Measurements from ENCODE around the gene MAP7D3.
"Not testable (repeated sequence)": the region's sequence is repeated elsewhere in the genome, so short reads cannot be mapped to it uniquely, and the experiment has no call there.

Gene MAP7D3

GRCh38 chrX:136255541-136255940 lies 4.3 kb upstream of the MAP7D3 start:
- DNase-seq (ENCODE audit: low read depth in 2 of 2): no peak

- DNase-seq (ENCODE audit: low read depth in 2 of 2): peak in 1 of 2 donors; percentile 4
Observed at GRCh38 chrX:136250191-136251040, 784 bp downstream of the MAP7D3 start.

- no peak for DNase-seq (ENCODE audit: low read depth in 2 of 2)
Observed at GRCh38 chrX:136246201-136246600, 5.0 kb downstream of the MAP7D3 start.

- DNase-seq (ENCODE audit: low read depth in 2 of 2): not testable (repeated sequence)
Observed at GRCh38 chrX:136237849-136238248, 13.4 kb downstream of the MAP7D3 start.

DNA sequence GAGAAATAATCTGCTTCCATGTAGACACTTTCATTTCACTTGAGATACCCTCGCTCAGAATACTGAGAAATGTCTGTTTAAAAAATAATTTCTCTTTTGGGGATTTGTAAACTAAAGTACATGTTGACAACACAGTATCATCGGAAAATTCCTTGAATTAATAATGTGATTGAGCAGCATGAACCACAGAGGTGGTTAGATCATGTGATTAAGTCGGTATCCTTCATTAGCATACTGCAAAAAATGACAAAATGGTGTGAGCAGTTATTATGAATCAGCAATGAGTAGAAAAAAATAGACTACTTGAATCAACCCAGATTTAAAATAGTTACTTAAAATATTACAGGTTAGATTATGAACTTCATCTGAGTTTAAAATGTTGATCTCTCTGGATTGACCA lies 14.1 kb downstream of the MAP7D3 start:
- no peak for DNase-seq (ENCODE audit: low read depth in 2 of 2)

- DNase-seq (ENCODE audit: low read depth in 2 of 2): no peak
Observed at GRCh38 chrX:136228839-136229207, 22.4 kb downstream of the MAP7D3 start.

- no peak for DNase-seq (ENCODE audit: low read depth in 2 of 2)
Observed at GRCh38 chrX:136227948-136228838, 23.0 kb downstream of the MAP7D3 start.

- DNase-seq (ENCODE audit: low read depth in 2 of 2): no peak
Observed at GRCh38 chrX:136227074-136227473, 24.1 kb downstream of the MAP7D3 start.

DNA sequence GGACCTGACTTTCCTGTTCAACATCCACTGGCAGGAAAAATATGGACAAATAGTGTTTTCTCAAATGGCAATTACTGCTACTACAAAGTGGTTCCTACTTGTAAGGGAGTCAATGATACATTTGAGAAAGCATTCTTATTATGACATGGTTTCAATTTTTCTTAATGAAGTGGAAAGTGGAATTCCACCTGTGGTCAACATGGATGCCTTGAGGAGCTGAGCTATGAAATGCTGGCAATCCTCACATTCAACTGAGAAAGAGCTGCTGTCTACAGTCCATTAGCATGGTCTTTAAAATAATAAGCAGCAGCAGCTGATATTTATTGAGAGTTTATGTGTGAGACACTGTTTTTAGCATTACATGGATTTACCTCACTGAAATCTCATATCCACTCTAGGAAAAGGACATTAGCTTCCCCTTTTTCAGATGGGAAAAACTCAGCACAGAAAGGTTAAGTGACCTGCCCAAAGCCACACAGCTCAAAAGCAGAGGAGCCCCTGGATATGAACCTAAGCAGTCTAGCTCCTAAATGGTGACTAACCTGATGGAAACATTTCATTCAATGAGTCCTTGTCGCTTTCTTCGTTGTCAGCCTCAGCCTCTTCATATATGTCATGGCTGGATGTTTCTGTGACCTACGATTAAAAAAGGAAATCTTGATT lies 29.2 kb downstream of the MAP7D3 start:
- DNase-seq (ENCODE audit: low read depth in 2 of 2): no peak

DNA sequence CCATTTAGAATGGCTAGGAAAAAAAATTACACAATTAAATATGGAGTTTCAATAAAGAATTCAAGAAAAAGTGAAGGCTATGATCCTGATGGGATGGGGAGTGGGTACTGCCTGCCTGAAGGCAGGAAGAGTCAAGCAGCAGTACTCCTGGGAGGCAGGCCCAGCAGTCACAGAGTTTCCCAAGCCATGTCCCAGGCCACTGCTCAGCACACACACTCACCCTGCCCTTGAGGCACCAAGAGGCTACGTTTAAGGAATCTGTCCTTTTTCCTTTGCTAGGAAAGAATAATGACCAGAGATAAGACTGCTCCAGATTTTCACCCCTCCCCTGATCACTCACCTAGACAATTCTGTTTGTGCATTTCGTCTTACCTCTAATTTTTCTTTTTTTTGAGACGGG lies 30.2 kb downstream of the MAP7D3 start:
- no peak for DNase-seq (ENCODE audit: low read depth in 2 of 2)

DNA sequence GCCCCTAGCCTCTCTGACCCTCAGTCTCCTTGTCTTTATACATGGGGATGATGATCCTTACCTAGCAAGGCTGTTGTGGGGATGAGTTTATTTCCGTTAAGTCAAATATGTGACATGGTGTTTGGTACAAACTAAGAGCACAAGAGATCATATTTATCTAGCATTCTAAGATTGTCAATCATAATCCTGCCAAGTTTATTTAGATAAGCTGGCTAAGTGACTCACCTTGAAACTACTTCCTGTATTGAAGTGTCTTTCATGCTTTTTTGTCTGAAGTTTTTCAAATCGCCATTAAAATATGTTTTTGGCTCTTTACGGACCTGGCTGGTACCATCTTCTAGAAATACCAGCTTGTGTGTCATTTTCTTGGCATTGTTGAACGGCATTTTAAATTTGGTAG lies 30.7 kb downstream of the MAP7D3 start:
- no peak for DNase-seq (ENCODE audit: low read depth in 2 of 2)

DNA sequence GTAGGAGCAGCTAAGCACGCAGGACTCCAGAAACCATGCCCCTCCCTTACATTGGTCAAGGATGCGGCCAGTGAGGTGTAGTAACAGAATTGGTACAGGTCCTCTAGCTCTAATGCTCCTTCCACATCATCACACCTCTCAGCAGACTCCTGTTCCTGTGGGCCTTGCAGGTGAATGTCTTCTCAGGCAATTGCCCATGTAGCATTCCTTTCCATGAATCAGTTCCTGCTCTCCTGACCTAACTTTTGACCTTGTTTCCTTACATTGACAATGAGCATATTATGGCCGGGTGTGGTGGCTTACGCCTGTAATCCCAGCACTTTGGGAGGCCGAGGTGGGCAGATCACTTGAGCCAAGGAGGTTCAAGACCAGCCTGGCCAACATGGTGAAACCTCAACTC lies 31.3 kb downstream of the MAP7D3 start:
- no peak for DNase-seq (ENCODE audit: low read depth in 2 of 2)

DNA sequence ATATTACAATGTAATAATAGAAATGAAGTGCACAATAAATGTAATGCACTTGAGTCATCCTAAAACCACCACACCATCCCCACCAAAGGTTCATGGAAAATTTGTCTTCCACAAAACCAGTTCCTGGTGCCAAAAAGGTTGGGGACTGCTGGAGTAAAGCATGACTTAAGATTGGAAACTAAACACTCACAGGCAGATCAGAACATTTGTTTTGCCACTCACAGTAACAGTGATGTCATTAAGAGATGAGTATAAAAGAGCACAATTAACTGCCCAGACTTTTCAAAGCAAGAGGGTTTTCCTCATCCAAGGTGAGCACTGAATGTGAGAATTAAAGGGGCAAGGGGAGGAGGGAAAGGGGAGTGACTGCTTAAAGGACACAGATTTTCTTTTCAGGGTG lies 35.6 kb downstream of the MAP7D3 start:
- no peak for DNase-seq (ENCODE audit: low read depth in 2 of 2)

DNA sequence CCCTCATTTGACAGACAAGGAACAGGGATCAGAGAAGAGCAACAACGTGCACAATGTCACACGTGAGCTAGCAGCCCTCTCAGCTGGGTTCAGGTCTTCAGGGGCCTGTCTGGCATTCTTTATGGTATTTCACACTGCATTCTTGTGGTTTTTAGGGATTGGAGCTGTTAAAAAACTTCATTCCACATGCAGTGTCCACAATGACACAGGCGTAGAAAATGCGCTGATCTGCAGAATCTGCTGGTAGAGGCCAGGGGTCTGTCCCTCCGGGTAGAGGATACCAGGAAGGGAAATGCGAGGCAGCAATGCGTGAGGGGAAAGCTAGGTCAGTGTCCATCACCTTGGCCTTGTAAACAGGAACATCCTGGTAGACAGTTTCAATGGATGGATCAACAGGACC lies 36.6 kb downstream of the MAP7D3 start:
- DNase-seq (ENCODE audit: low read depth in 2 of 2): no peak

DNA sequence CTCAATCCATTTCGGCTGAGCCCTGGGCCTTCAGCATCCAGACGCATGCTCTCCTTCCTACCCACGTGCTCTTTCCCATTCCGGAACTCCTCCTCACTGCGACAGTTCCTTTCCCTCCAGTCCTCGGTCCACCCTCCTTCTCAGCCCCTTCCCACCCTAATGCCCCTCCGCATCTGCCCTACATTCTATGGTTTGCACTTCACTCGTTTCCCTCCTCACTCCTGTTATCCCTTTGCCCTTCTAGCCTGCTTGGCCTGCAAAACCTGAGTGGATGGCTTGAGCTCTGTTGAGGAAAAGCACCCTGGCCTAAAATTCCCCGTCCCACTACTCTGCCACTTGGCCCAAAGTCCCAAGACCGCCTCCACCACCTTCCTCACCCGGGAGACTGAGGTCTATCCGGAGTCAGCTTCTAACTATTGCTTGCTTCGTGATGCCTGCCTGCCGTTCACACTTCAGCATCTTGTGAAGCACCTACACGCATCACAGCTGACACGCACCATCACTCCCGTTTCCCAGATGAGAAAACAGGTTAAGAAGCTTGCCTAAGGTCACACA lies 38.6 kb downstream of the MAP7D3 start:
- DNase-seq (ENCODE audit: low read depth in 2 of 2): no peak

DNA sequence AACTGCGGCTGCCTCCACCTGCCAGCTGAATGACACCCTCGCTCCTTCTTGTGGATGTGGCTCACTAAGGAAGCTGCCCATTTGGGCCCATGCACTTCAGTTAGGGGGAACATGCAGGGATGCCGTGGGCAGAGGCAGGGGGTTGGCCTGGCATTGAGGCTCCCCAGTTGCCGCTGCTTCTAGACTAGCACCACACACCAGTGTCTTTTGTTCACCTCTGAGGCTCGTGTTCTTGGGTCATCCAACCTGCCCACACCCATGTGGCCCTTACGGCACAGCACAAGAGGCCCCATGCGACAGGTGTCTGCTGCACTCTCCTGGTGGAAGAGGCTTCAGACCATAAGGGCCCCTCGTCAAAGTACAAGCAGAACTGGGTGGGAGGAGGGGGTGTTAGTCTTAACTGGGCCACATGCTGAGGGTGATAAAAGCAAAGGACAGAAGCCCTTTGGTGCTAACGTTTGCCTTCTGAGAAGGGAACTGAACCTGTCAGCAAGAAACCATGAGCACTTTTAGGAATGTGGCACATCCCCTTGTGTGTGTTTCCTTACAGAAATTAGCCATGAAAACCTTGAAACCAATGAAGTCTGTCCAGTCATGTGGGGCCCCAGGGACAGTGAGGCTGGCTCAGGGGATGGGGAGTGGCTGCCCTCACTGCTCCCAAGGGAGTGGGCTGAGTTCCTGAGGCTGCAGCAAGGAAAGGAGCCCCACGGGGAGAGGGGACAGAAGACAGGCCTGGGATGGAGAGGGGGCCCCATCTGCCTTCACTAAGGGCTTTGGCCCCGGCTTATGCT lies 39.2 kb downstream of the MAP7D3 start:
- DNase-seq (ENCODE audit: low read depth in 2 of 2): no peak

GRCh38 chrX:136210806-136211205 lies 40.4 kb downstream of the MAP7D3 start:
- no peak for DNase-seq (ENCODE audit: low read depth in 2 of 2)

DNA sequence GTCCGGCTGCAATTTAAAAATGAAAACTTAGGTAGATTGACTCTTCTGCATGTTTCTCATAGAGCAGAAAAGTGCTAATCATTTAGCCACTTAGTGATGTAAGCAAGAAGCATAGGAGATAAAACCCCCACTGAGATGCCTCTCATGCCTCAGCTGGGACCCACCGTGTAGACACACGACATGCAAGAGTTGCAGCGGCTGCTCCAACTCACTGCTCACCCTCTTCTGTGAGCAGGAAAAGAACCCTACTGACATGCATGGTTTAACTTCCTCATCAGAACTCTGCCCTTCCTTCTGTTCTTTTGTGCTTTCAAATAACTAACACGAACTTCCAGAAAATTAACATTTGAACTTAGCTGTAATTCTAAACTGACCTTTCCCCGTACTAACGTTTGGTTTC lies 41.0 kb downstream of the MAP7D3 start:
- DNase-seq (ENCODE audit: low read depth in 2 of 2): no peak

- no peak for DNase-seq (ENCODE audit: low read depth in 2 of 2)
Observed at GRCh38 chrX:136209751-136210150, 41.4 kb downstream of the MAP7D3 start.

DNA sequence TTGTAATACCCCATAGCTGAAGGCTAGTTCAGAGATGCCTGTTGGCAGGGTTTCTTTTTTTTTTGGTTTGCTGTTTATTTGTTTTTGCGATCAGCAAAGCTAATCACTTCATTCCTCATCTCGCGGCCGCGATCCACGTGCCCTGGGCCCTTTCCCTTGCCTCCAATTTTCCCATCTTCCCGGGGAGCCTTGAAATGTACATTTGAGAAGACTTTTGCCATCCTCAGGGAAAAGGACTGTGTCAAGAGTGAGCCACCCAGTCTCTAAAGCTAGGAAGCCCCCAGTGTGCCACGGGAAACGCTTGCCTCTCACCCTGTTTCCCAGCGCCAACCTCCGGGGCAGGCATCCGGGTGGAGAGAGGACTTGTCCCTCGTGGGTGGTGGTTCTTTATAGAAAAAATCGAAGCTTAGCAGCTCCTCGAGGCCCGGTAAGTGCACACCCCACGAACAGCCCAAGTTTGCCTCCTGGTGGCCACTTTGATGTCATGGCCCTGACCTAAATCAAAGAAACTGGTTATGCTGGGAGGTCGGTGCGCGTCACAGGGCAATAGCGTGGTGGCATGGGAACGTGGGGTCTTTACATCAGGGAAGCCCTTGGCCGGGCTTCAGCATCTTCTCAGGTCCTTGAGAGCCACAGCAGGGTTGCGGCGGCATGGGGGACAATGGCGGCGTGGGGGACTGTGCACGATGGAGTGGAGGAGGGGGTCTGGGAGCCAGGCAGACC lies 42.0 kb downstream of the MAP7D3 start:
- no peak for DNase-seq (ENCODE audit: low read depth in 2 of 2)

- no peak for DNase-seq (ENCODE audit: low read depth in 2 of 2)
Observed at GRCh38 chrX:136207546-136207945, 43.7 kb downstream of the MAP7D3 start.

Data from stimulated activated CD4-positive, alpha-beta T cell treated with anti-CD3 and anti-CD28 coated beads, Interleukin-1b, Interleukin-23, amount 100 ng/mL, for 1 hour (primary cell).